HCT116 (cell line): ENCODE measurements around the gene POC1A. TPM values are rescaled to one million over a fixed set of nuclear protein-coding genes. Genes with fewer than 3 reads are reported as not detected.

Source experiments
- ATAC-seq: fragments of 200-7000 bp; cut with Tn5 transposase; 2 replicates; pipeline ENCODE4 v1.9.1; 2020; ENCODE audit warnings: mild to moderate bottlenecking, moderate library complexity
- BruUV-seq: library from RNA; stranded (reverse); fragments of 400-500 nt; replicated peaks from 2 replicates; lab custom pipeline; 2021; lab: Mats Ljungman, UMichigan
- CTCF ChIA-PET: fragments of 300-600 bp; sonication (Branson Sonifier 250); formaldehyde crosslinking; loops from one replicate; lab custom pipeline; 2021; ENCODE audit warnings: antibody characterized with exemption; lab: Charles Lee
- POLR2A ChIA-PET: fragments of 300-600, 350-600 bp; sonication (Branson Sonifier 250); formaldehyde crosslinking; loops from one replicate; lab custom pipeline; 2021; ENCODE audit warnings: antibody characterized with exemption; lab: Charles Lee
- RAD21 ChIA-PET, 2 experiments: fragments of 300-600 bp; sonication (Branson Sonifier 250); formaldehyde crosslinking; loops; one replicate each; lab custom pipeline; 2023; ENCODE audit warnings: low total read pairs in 2 of 2; ENCODE audit not compliant: uncharacterized antibody in 2 of 2, unreplicated experiment in 2 of 2, low non-redundant PET in 1 of 2; lab: Charles Lee
- DNase-seq: peaks from one replicate; pipeline ENCODE4 v3.0.0-alpha.2; 2010; ENCODE audit warnings: low read depth, low spot score
- H2AFZ ChIP-seq: fragments of 200-600 bp; shearing (Covaris generic), sonication (generic); 2 replicates; pipeline ENCODE4 v1.6.1; 2017; ENCODE audit warnings: low read depth, mixed run types, mixed read lengths, antibody characterized with exemption, low read length; ENCODE audit not compliant: poor library complexity, severe bottlenecking
- H3K27ac ChIP-seq: 2 replicates; pipeline ENCODE4 v1.5.1; 2012; ENCODE audit warnings: low read depth, low read length
- H3K27me3 ChIP-seq: fragments of 200-600 bp; sonication (generic); 2 replicates; pipeline ENCODE4 v1.6.1; 2016; ENCODE audit warnings: mixed run types, low read length, mixed read lengths; ENCODE audit not compliant: insufficient read depth
- H3K36me3 ChIP-seq, 2 experiments: fragments of 200-500 bp in 1 of 2; fragments of 200-600 bp in 1 of 2; sonication (Bioruptor generic) in 1 of 2; sonication (generic) in 1 of 2; 2 replicates each; pipeline versions ENCODE4 v1.5.1 to v1.6.1; 2014 to 2016; ENCODE audit warnings: low read length in 2 of 2, inconsistent platforms in 1 of 2, mixed read lengths in 1 of 2, mixed run types in 1 of 2; ENCODE audit not compliant: insufficient read depth in 2 of 2, control insufficient read depth in 1 of 2
- H3K4me1 ChIP-seq, 2 experiments: fragments of 200-600 bp in 1 of 2; sonication (generic) in 1 of 2; 2 replicates each; pipeline versions ENCODE4 v1.5.1 to v1.6.1; 2012 to 2017; ENCODE audit warnings: low read length in 2 of 2, inconsistent platforms in 1 of 2, mild to moderate bottlenecking in 1 of 2, mixed read lengths in 1 of 2, mixed run types in 1 of 2, moderate library complexity in 1 of 2; ENCODE audit not compliant: insufficient read depth in 2 of 2, control insufficient read depth in 1 of 2
- H3K4me2 ChIP-seq: fragments of 200-600 bp; sonication (generic); 2 replicates; pipeline ENCODE4 v1.6.1; 2017; ENCODE audit warnings: mixed run types, low read length, mixed read lengths
- H3K4me3 ChIP-seq, 2 experiments: fragments of 200-600 bp in 1 of 2; sonication (generic) in 1 of 2; replicated peaks in 1 of 2; 2 replicates each; pipeline ENCODE4 v1.5.1; 2011 to 2016; ENCODE audit warnings: low read length in 2 of 2, control low read depth in 1 of 2, low read depth in 1 of 2, mild to moderate bottlenecking in 1 of 2, mixed read lengths in 1 of 2, mixed run types in 1 of 2
- H3K79me2 ChIP-seq: fragments of 200-600 bp; sonication (generic); 2 replicates; pipeline ENCODE4 v1.6.1; 2017; ENCODE audit warnings: mild to moderate bottlenecking, mixed run types, low read length, moderate library complexity, mixed read lengths; ENCODE audit not compliant: insufficient read depth
- H3K9ac ChIP-seq: fragments of 200-600 bp; sonication (generic); 2 replicates; pipeline ENCODE4 v1.6.1; 2016; ENCODE audit warnings: low read length, mixed read lengths
- H3K9me2 ChIP-seq: fragments of 200-600 bp; sonication (generic), shearing (Covaris generic); 2 replicates; pipeline ENCODE4 v1.6.1; 2017; ENCODE audit warnings: mixed run types, mild to moderate bottlenecking, moderate library complexity; ENCODE audit not compliant: insufficient read depth
- H3K9me3 ChIP-seq, 2 experiments: fragments of 200-500 bp in 1 of 2; fragments of 200-600 bp in 1 of 2; sonication (Bioruptor generic) in 1 of 2; sonication (generic) in 1 of 2; 2 replicates each; pipeline ENCODE4 v1.6.1; 2014 to 2017; ENCODE audit warnings: low read length in 2 of 2, mixed read lengths in 2 of 2, inconsistent platforms in 1 of 2, low read depth in 1 of 2, mild to moderate bottlenecking in 1 of 2, mixed run types in 1 of 2, moderate library complexity in 1 of 2; ENCODE audit not compliant: control insufficient read depth in 1 of 2, insufficient read depth in 1 of 2
- H4K20me1 ChIP-seq: fragments of 200-600 bp; sonication (generic), shearing (Covaris generic); 2 replicates; pipeline ENCODE4 v1.6.1; 2017; ENCODE audit warnings: mixed run types, mild to moderate bottlenecking, moderate library complexity; ENCODE audit not compliant: insufficient read depth
- CTCF ChIP-seq, 3 experiments: fragments of 200-600 bp in 1 of 3; sonication (generic) in 1 of 3; IDR thresholded peaks in 2 of 3; conservative IDR thresholded peaks in 1 of 3; 2 replicates each; pipeline ENCODE4 v1.5.1; 2012 to 2017; ENCODE audit warnings: low read depth in 2 of 3, low read length in 2 of 3, antibody characterized with exemption in 1 of 3, borderline replicate concordance in 1 of 3, control low read depth in 1 of 3, mild to moderate bottlenecking in 1 of 3, mixed read lengths in 1 of 3, mixed run types in 1 of 3, moderate library complexity in 1 of 3; ENCODE audit not compliant: insufficient read depth in 1 of 3
- YY1 ChIP-seq: IDR thresholded peaks from 2 replicates; pipeline ENCODE4 v1.6.1; 2011; ENCODE audit warnings: low read length, low read depth, moderate library complexity, mild to moderate bottlenecking; ENCODE audit not compliant: insufficient replicate concordance; ENCODE audit errors: extremely low read depth
- intact Hi-C: fragments of 100-400 bp; cut with micrococcal nuclease; formaldehyde crosslinking; loops from 2 replicates; pipeline ENCODE4 v1.10.0; 2022
- total RNA-seq: library from RNA; stranded (reverse); gene quantifications from one replicate; pipeline ENCODE4 v1.2.1, GENCODE V29; 2021; ENCODE audit not compliant: unreplicated experiment
- TF ChIP-seq, protein P1 (sequence below): IDR thresholded peaks from 2 replicates; pipeline ENCODE4 v1.6.1; 2012

The POC1A gene
- total RNA-seq, 1 experiment from 2014 or later: 34.0 TPM

- POLR2A ChIA-PET: no interaction called here
Measured at GRCh38 chr3:52146189-52146588, 8.0 kb downstream of the POC1A start.

More at GRCh38 chr3:52146189-52146588, 8.0 kb downstream of the POC1A start:
- no peaks in the 10 kb centered on the region for H3K9me2 ChIP-seq
- intact Hi-C loops: no loop called here
- H3K4me2 ChIP-seq: no peak overlapping the region
- no peaks in the 10 kb centered on the region; the same call in 1 of the 2 replicates for H4K20me1 ChIP-seq
- TF ChIP-seq YY1 (no peak), CTCF (IDR thresholded peaks at IDR 0.05 in 2 of 3, conservative IDR thresholded peaks at IDR 0.05 in 1 of 3; ENCODE audit: borderline replicate concordance in 1 of 3, insufficient read depth in 1 of 3, low read depth in 2 of 3, low read length in 2 of 3) (no peak)
- TF ChIP-seq, protein P1, sequence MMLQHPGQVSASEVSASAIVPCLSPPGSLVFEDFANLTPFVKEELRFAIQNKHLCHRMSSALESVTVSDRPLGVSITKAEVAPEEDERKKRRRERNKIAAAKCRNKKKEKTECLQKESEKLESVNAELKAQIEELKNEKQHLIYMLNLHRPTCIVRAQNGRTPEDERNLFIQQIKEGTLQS: no peak
- TF ChIP-seq, all 23 proteins: peak for 0
- Histone ChIP-seq H3K9ac (no peak overlapping the region), H3K79me2 (peaks cover 7% of the 10 kb centered on the region), H3K4me1 (peaks cover 0 to 4% of the 10 kb centered on the region in 2 experiments; a peak in 1 of 4 replicates), H3K27me3 (no peaks in the 10 kb centered on the region), H3K36me3 (peaks cover 16 to 20% of the 10 kb centered on the region in 2 experiments; a peak in 3 of 4 replicates), H3K9me3 (no peaks in the 10 kb centered on the region), H3K27ac (no peak overlapping the region), H3K4me3 (no peak overlapping the region), H2AFZ (no peak overlapping the region)
- RAD21 ChIA-PET: no interaction called here
- CTCF ChIA-PET: interaction anchor here (1.3 kb wide), 1 partner anchor 145 kb away, joined by 4 read pairs; no protein-coding TSS in a partner anchor
- no TSS peak for BruUV-seq
- no peak for ATAC-seq
- no peak for DNase-seq
